ENCODE results near the gene SNCB. TPM values are rescaled to one million over a fixed set of nuclear protein-coding genes. Genes with fewer than 3 reads are reported as not detected.

Gene SNCB
- total and polyA plus RNA-seq, 2 of the 8 experiments (the other 6 are each of a cell fraction or from before 2014, with no cell fraction given), result 4.2 to 5.9 TPM

- Histone ChIP-seq H4K91ac (replicated peaks; ENCODE audit: insufficient read length, low read length) (no peak overlapping the region), H3K9me3 (ENCODE audit: insufficient read depth in 2 of 2, low read depth in 1 of 2, low read length in 1 of 2) (no peaks in the 10 kb centered on the region), H2BK20ac (ENCODE audit: low read length) (no peak overlapping the region), H2AFZ (ENCODE audit: low read length) (no peak overlapping the region), H2AK5ac (ENCODE audit: low read depth, low read length) (no peak overlapping the region), H3K79me2 (ENCODE audit: control insufficient read depth in 1 of 2, insufficient read depth in 2 of 2, low read length in 2 of 2) (no peaks in the 10 kb centered on the region), H2BK15ac (ENCODE audit: low read length) (peak overlapping the region; percentile 65; the same call in 1 of the 2 replicates), H3K23me2 (ENCODE audit: low read depth, low read length) (peaks cover 4% of the 10 kb centered on the region; the same call in 1 of the 2 replicates), H3K18ac (ENCODE audit: extremely low read depth, low read length) (no peak overlapping the region), H4K20me1 (replicated peaks in 1 of 2; ENCODE audit: control insufficient read depth in 1 of 2, insufficient read depth in 2 of 2, low read length in 2 of 2) (peaks cover 0 to 4% of the 10 kb centered on the region in 2 experiments), H3K4me1 (replicated peaks in 1 of 4; ENCODE audit: control insufficient read depth in 3 of 4, insufficient read depth in 4 of 4, low read length in 3 of 4) (peaks cover 0 to 12% (median 8%) of the 10 kb centered on the region in 4 experiments; a peak in 6 of 7 replicates), H3K4ac (replicated peaks; ENCODE audit: insufficient read length, low read depth, low read length) (no peak overlapping the region), H2BK5ac (ENCODE audit: low read depth, low read length) (no peak overlapping the region; the same call in 1 of the 2 replicates), H3K56ac (replicated peaks; ENCODE audit: insufficient read length, low read depth, low read length) (no peak overlapping the region), H2BK120ac (replicated peaks; ENCODE audit: low read depth, low read length) (no peak overlapping the region), H3K36me3 (ENCODE audit: control insufficient read depth in 2 of 4, insufficient read depth in 4 of 4, low read length in 3 of 4) (no peaks in the 10 kb centered on the region; a peak in 1 of 8 replicates), H4K5ac (ENCODE audit: insufficient read length, low read depth, low read length) (no peak overlapping the region), H4K8ac (ENCODE audit: extremely low read depth, insufficient read depth, low read length) (no peak overlapping the region; the same call in 1 of the 2 replicates), H2BK12ac (ENCODE audit: low read depth, low read length) (no peak overlapping the region; the same call in 1 of the 2 replicates), H3K23ac (ENCODE audit: insufficient read length) (no peak overlapping the region), H3K79me1 (ENCODE audit: low read depth, low read length) (no peaks in the 10 kb centered on the region), H3K27me3 (replicated peaks in 1 of 4; ENCODE audit: control insufficient read depth in 3 of 4, extremely low read depth in 1 of 4, insufficient read depth in 3 of 4, low read length in 3 of 4) (no peaks in the 10 kb centered on the region), H3K4me3 (ENCODE audit: extremely low read depth in 1 of 4, insufficient read depth in 2 of 4, low read depth in 3 of 4, low read length in 4 of 4) (no peak overlapping the region), H3K27ac (ENCODE audit: low read depth, low read length) (no peak overlapping the region), H3K9ac (replicated peaks in 1 of 4; ENCODE audit: extremely low read depth in 1 of 4, low read depth in 3 of 4, low read length in 3 of 4) (no peak overlapping the region), H3K4me2 (ENCODE audit: insufficient read depth in 1 of 2, low read depth in 2 of 2, low read length in 2 of 2) (no peak overlapping the region), H3K14ac (ENCODE audit: insufficient read length) (no peak overlapping the region)
- ChIA-PET POLR2A (ENCODE audit: partially characterized antibody) (interaction anchor here (0.7 to 2.1 kb wide), 10 partner anchors 9 to 237 kb away, joined by 3 to 9 read pairs (median 4); no protein-coding TSS in a partner anchor), CTCF (ENCODE audit: partially characterized antibody) (interaction anchor here (0.6 to 35.1 kb wide), 98 partner anchors 9 to 641 kb away, joined by 3 to 859 read pairs (median 6); partner anchors contain the start of genes FGFR4 and HK3)
- no peak for TF ChIP-seq SP2 (IDR thresholded peaks at IDR 0.05; ENCODE audit: low read length)
- TF ChIP-seq CBX5 (IDR thresholded peaks at IDR 0.05; ENCODE audit: low read depth, low read length), result no peak
- TF ChIP-seq CHD2 (IDR thresholded peaks at IDR 0.05; ENCODE audit: low read length), result no peak
- TF ChIP-seq GABPA (IDR thresholded peaks at IDR 0.05; ENCODE audit: borderline replicate concordance, insufficient read depth, low read length), result no peak
- TF ChIP-seq GTF2F1 (IDR thresholded peaks at IDR 0.05; ENCODE audit: borderline replicate concordance, low read depth, low read length), result no peak
- no peak for TF ChIP-seq BRCA1 (IDR thresholded peaks at IDR 0.05; ENCODE audit: low read depth, low read length)
- TF ChIP-seq ASH2L (IDR thresholded peaks at IDR 0.05; ENCODE audit: low read length), result no peak
- TF ChIP-seq NANOG (IDR thresholded peaks at IDR 0.05; ENCODE audit: insufficient read depth, low read depth, low read length, poor library complexity, severe bottlenecking), result no peak
- no peak for TF ChIP-seq POLR2A (IDR thresholded peaks at IDR 0.05; ENCODE audit: control extremely low read depth in 1 of 2, low read depth in 2 of 2, low read length in 2 of 2)
- no peak for TF ChIP-seq BACH1 (IDR thresholded peaks at IDR 0.05; ENCODE audit: low read length)
- no peak for TF ChIP-seq PHF8 (conservative IDR thresholded peaks at IDR 0.05; ENCODE audit: low read depth, low read length)
- TF ChIP-seq KDM1A (IDR thresholded peaks at IDR 0.05; ENCODE audit: borderline replicate concordance, low read length), result no peak
- no peak for TF ChIP-seq TAF1 (IDR thresholded peaks at IDR 0.05; ENCODE audit: low read depth, low read length)
- TF ChIP-seq FOSL1 (IDR thresholded peaks at IDR 0.05; ENCODE audit: insufficient read depth, low read depth, low read length), result no peak
- TF ChIP-seq EGR1 (IDR thresholded peaks at IDR 0.05; ENCODE audit: borderline replicate concordance, low read depth, low read length), result no peak
- no peak for TF ChIP-seq BCL11A (IDR thresholded peaks at IDR 0.05; ENCODE audit: low read depth in 2 of 2, low read length in 2 of 2)
- DNase-seq (ENCODE audit: low read depth in 1 of 2, low spot score in 2 of 2), result no peak
- 16% methylated on average over 1 of the region's 1 CpG; no CpG with 5 or more reads in 1 of the 2 experiments for WGBS, 2 experiments (ENCODE audit: extremely low coverage in 1 of 2, insufficient coverage in 1 of 2, insufficient read length in 1 of 2, insufficient replicate concordance in 2 of 2, low coverage in 1 of 2, low lambda C conversion rate in 2 of 2, missing lambda C conversion rate in 1 of 2)
- no peak for FAIRE-seq
Measured at GRCh38 chr5:176660530-176660859, 30.2 kb upstream of the SNCB start.
